ENCODE data around the gene TRAF4.

DNA sequence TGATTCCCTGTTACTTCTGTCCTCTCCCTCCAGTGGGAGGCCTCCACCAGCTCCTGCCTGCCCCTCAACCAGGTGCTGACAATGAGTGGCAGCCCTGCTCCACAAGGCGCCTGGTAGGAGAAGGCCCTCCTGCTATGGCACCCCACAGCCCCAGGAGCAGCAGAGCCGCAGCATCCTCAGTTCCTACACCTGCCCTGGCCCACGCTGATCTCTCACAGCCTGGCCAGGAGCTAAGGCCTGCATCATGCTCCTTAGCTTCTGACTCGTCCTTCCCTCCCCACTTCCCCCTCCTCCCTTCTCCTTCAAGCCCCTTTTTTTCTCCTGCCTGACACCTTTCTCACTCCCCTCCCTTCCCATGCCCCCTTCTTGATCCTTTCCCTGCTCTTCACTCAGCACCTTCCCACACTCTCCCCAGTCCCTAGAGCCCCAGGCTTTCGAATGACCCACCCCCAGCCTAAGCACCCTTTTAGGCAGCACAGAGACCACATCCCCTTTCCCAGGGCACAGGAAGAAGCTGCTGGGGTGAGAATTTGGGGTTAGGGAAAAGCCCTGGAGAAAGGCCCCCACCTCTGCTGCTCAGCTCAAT lies 38.6 kb upstream of the TRAF4 start:
- TF ChIP-seq, protein P1, sequence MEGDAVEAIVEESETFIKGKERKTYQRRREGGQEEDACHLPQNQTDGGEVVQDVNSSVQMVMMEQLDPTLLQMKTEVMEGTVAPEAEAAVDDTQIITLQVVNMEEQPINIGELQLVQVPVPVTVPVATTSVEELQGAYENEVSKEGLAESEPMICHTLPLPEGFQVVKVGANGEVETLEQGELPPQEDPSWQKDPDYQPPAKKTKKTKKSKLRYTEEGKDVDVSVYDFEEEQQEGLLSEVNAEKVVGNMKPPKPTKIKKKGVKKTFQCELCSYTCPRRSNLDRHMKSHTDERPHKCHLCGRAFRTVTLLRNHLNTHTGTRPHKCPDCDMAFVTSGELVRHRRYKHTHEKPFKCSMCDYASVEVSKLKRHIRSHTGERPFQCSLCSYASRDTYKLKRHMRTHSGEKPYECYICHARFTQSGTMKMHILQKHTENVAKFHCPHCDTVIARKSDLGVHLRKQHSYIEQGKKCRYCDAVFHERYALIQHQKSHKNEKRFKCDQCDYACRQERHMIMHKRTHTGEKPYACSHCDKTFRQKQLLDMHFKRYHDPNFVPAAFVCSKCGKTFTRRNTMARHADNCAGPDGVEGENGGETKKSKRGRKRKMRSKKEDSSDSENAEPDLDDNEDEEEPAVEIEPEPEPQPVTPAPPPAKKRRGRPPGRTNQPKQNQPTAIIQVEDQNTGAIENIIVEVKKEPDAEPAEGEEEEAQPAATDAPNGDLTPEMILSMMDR (conservative IDR thresholded peaks at IDR 0.05) = no peak
- TF ChIP-seq ZFX (IDR thresholded peaks at IDR 0.05) = no peak
